A549 (cell line): ENCODE measurements around the gene SLC25A25.

Source experiments
- CHD2 ChIP-seq: fragments of 150-350 bp; IDR thresholded peaks from 2 replicates; pipeline ENCODE4 v1.6.1; 2014; ENCODE audit warnings: low read length; ENCODE audit not compliant: partially characterized antibody
- CHD4 ChIP-seq: fragments of 200-600 bp; sonication (generic); IDR thresholded peaks from 2 replicates; pipeline ENCODE4 v1.6.1; 2016; ENCODE audit warnings: antibody characterized with exemption, mild to moderate bottlenecking, borderline replicate concordance
- CTCF ChIP-seq: fragments of >200 bp; sonication (Bioruptor Twin); formaldehyde crosslinking; IDR thresholded peaks from 3 replicates; pipeline ENCODE4 v1.5.1; 2016
- ZFP36 ChIP-seq: fragments of 450-650 bp; IDR thresholded peaks from 2 replicates; pipeline ENCODE4 v1.6.1; 2014; ENCODE audit warnings: borderline replicate concordance; ENCODE audit not compliant: partially characterized antibody

DNA sequence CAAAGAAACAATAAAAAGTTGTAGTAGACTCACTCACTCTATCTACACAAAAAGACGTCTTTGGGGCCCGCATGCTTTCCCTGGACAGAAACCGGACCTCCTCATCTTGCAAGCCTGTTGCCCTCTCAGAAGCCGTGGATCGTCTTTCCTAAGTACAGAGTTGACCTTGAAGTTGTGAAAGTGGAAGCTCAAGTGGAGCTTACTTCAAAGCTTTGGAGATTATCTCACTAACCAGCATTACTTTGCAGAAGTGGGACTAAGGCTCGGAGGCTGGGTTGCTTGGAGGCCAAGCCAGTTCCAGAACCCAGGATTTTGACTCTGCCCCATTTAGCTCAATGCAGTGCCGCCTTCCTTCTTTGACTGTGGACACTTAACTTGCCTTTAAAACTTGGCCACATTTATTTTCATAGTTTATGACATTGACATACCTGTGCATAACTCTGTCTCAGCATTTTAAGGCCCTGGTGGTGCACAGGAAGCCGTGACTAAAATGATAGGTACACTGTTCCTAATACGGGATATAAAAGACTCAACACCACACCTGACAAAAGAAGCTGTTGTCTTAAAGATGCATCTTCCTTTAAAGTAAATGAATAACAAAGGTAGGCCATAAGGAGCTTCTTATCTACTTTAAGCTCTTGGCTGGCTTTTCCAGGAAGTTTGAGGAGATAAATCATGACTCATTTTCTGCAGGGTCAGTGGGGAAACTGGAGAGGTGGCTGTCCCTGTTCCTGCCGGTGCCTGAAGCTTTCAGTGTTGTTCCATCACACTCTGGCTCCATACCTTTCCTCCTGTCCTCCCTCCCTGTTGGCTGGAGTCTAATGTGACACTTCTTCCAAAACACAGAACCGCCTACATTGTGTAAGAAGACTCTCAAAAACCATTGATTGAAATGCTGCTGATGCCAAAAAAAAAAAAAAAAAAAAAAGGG is 10.7 kb downstream of the SLC25A25 start:
- TF ChIP-seq CTCF: no peak
- TF ChIP-seq CHD4: no peak
- no peak for TF ChIP-seq CHD2
- no peak for TF ChIP-seq ZFP36
